K562 (cell line): Measurements from ENCODE around the gene TRAPPC1. TPM values are rescaled to one million over a fixed set of nuclear protein-coding genes. Genes with fewer than 3 reads are reported as not detected.

Experiments
- ATF3 ChIP-seq, 2 experiments: fragments of 450-650 bp in 1 of 2; sonication (generic) in 1 of 2; formaldehyde crosslinking in 1 of 2; IDR thresholded peaks in 1 of 2; conservative IDR thresholded peaks in 1 of 2; 2 replicates each; pipeline versions ENCODE4 v1.6.1 to v1.8.1; 2016 to 2023; ENCODE audit warnings: mild to moderate bottlenecking in 2 of 2, moderate library complexity in 2 of 2, inconsistent platforms in 1 of 2, missing genetic modification reagents in 1 of 2
- CTCFL ChIP-seq: IDR thresholded peaks from 2 replicates; pipeline ENCODE4 v1.6.1; 2011; ENCODE audit warnings: borderline replicate concordance, low read depth, mild to moderate bottlenecking, moderate library complexity, low read length; ENCODE audit not compliant: insufficient read depth, poor library complexity, severe bottlenecking
- FOXJ3 ChIP-seq: sonication (generic); formaldehyde crosslinking; IDR thresholded peaks from 2 replicates; pipeline ENCODE4 v1.4.0; 2020; ENCODE audit warnings: mild to moderate bottlenecking, missing genetic modification reagents
- MAX ChIP-seq: sonication (generic); formaldehyde crosslinking; IDR thresholded peaks from 2 replicates; pipeline ENCODE4 v1.9.0; 2022; ENCODE audit warnings: mild to moderate bottlenecking, missing genetic modification reagents
- NCOA6 ChIP-seq: fragments of 450-650 bp; IDR thresholded peaks from 2 replicates; pipeline ENCODE4 v1.6.1; 2017; ENCODE audit warnings: mild to moderate bottlenecking
- NCOR1 ChIP-seq: fragments of 450-650 bp; IDR thresholded peaks from 2 replicates; pipeline ENCODE4 v1.6.1; 2016; ENCODE audit warnings: mild to moderate bottlenecking, moderate library complexity
- NFE2L1 ChIP-seq: fragments of 450-650 bp; IDR thresholded peaks from 2 replicates; pipeline ENCODE4 v1.6.1; 2016; ENCODE audit warnings: missing genetic modification characterization, low read depth, mild to moderate bottlenecking, missing compliant biosample characterization, moderate library complexity, borderline replicate concordance
- SIN3B ChIP-seq: fragments of 450-650 bp; IDR thresholded peaks from 2 replicates; pipeline ENCODE4 v1.6.1; 2017; ENCODE audit warnings: low read depth, mild to moderate bottlenecking, moderate library complexity
- ZNF407 ChIP-seq: fragments of 450-650 bp; IDR thresholded peaks from 2 replicates; pipeline ENCODE4 v1.6.1; 2016; ENCODE audit warnings: low read depth
- ZNF655 ChIP-seq: fragments of 250-450 bp; sonication (Bioruptor Pico); IDR thresholded peaks from 2 replicates; pipeline ENCODE4 v1.5.0; 2021
- ZNF780A ChIP-seq: fragments of 250-450 bp; sonication (Bioruptor Pico); IDR thresholded peaks from 2 replicates; pipeline ENCODE4 v1.5.0; 2021; ENCODE audit warnings: mild to moderate bottlenecking
- polyA plus RNA-seq, 8 experiments: library from polyadenylated mRNA; depleted of rRNA in 4 of 8; stranded (reverse) in 5 of 8; unstranded in 3 of 8; fragments of >200 nt; fragmentation: Nextera tagmentation in 2 of 8; fragmentation: Illumina TruSeq in 1 of 8; extraction: Ambion mirVana in 2 of 8; extraction: Trizol in 1 of 8; gene quantifications; 2 replicates each; pipeline versions ENCODE4 v1.2.1 to v1.2.3, GENCODE V29; 2011 to 2014; ENCODE audit warnings: inconsistent platforms in 1 of 8, missing spikeins in 1 of 8
- total RNA-seq, 7 experiments: library from RNA; depleted of rRNA in 6 of 7; stranded (reverse); fragments of >200 nt in 6 of 7; fragmentation: Illumina TruSeq in 2 of 7; extraction: Trizol in 2 of 7; gene quantifications; 2 replicates each; pipeline versions ENCODE4 v1.2.1 to v1.2.3, GENCODE V29; 2011 to 2021; ENCODE audit warnings: low replicate concordance in 1 of 7

Gene TRAPPC1
- total and polyA plus RNA-seq, 9 of the 15 experiments (the other 6 are each of a cell fraction or from before 2014, with no cell fraction given), result 11.7 to 82.8 (median 36.2) TPM

DNA sequence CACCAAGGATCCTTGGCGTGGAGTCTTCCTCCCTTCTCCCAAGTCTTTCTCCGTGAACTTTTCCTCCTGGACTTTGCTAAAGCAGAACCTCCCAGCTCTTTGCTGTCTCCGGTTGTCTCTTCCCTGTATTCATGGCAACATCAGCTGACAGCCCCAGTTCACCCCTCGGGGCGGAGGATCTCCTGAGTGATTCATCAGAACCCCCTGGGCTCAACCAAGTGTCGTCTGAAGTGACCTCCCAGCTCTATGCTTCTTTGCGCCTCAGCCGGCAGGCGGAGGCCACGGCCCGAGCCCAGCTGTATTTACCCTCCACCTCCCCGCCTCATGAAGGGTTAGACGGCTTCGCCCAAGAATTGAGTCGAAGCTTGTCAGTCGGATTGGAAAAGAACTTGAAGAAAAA lies 1.2 kb upstream of the TRAPPC1 start (continued):
- TF ChIP-seq FOXJ3, result no peak
- peak; percentile 37; the same call in 1 of the 2 replicates for TF ChIP-seq ATF3 (IDR thresholded peaks at IDR 0.05)
- no peak for TF ChIP-seq ATF3 (CRISPR knock-in tag; conservative IDR thresholded peaks at IDR 0.05)
- peak; percentile 63 for TF ChIP-seq NCOA6
- no peak for TF ChIP-seq ZNF780A
- TF ChIP-seq CTCFL, result peak; percentile 13
- no peak for TF ChIP-seq SIN3B
- TF ChIP-seq ZNF655, result no peak
- no peak for TF ChIP-seq ZNF407
- TF ChIP-seq NFE2L1 (tag), result no peak
- TF ChIP-seq MAX (CRISPR knock-in tag), result peak; percentile 46; the same call in 1 of the 2 replicates
- 0 out of 2 replicates have a peak, but pooled peaks have one; percentile 21 for TF ChIP-seq NCOR1
